ENCODE data around the gene LDLRAD2.

LDLRAD2 gene

DNA sequence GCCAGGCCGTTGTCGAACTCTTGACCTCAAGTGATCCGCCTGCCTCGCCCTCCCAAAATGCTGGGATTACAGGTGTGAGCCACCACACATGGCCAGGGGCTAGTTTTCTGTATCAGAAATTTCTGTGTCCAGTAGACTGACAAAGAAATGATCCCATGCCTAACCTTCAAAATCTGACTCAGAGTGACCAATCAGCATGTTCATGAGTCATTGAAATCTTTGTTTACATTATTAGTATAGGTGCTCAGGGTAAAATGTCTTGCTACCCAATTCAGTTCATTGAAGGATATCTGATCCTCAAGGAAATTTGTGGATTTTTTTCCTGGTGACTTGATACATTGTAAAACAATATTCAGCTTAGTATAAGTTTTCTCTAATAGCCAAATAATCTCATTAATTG, 11.0 kb upstream of the LDLRAD2 start:
- DNase-seq (ENCODE audit: low read depth in 1 of 2, low spot score in 1 of 2), result no peak
- H3K27ac ChIP-seq (replicated peaks), result no peak overlapping the region
- TF ChIP-seq GABPA (IDR thresholded peaks at IDR 0.05; ENCODE audit: low read depth) (no peak), SPI1 (IDR thresholded peaks at IDR 0.05; ENCODE audit: borderline replicate concordance, low read depth) (no peak)
- TF ChIP-seq, protein P1, sequence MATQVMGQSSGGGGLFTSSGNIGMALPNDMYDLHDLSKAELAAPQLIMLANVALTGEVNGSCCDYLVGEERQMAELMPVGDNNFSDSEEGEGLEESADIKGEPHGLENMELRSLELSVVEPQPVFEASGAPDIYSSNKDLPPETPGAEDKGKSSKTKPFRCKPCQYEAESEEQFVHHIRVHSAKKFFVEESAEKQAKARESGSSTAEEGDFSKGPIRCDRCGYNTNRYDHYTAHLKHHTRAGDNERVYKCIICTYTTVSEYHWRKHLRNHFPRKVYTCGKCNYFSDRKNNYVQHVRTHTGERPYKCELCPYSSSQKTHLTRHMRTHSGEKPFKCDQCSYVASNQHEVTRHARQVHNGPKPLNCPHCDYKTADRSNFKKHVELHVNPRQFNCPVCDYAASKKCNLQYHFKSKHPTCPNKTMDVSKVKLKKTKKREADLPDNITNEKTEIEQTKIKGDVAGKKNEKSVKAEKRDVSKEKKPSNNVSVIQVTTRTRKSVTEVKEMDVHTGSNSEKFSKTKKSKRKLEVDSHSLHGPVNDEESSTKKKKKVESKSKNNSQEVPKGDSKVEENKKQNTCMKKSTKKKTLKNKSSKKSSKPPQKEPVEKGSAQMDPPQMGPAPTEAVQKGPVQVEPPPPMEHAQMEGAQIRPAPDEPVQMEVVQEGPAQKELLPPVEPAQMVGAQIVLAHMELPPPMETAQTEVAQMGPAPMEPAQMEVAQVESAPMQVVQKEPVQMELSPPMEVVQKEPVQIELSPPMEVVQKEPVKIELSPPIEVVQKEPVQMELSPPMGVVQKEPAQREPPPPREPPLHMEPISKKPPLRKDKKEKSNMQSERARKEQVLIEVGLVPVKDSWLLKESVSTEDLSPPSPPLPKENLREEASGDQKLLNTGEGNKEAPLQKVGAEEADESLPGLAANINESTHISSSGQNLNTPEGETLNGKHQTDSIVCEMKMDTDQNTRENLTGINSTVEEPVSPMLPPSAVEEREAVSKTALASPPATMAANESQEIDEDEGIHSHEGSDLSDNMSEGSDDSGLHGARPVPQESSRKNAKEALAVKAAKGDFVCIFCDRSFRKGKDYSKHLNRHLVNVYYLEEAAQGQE (IDR thresholded peaks at IDR 0.05; ENCODE audit: insufficient replicate concordance, low read depth), result no peak
- H3K27me3 ChIP-seq (ENCODE audit: insufficient read depth, poor library complexity, severe bottlenecking), result no peaks in the 10 kb centered on the region
- no peak overlapping the region for H3K4me3 ChIP-seq (replicated peaks; ENCODE audit: insufficient read depth, low read length)

DNA sequence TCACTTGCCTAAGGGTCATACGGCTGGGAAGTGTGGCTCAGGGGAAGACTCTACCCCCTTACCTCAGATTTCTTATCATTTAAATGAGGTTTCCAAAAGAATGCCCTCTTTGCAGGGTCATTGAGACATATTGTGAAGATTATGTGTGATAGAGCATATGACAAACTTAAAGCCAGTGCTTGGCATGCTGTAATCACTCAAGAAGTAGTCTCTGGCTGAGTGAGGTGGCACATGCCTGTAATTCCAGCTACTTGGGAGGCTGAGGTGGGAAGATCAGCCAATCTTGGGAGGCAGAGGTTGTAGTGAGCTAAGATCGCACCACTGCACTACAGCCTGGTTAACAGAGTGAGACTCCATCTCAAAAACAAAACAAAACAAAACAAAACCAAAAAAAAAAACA, 7.5 kb upstream of the LDLRAD2 start:
- TF ChIP-seq GABPA (IDR thresholded peaks at IDR 0.05; ENCODE audit: low read depth), result no peak
- no peak for TF ChIP-seq POLR2AphosphoS5 (IDR thresholded peaks at IDR 0.05; ENCODE audit: low read depth)
- Histone ChIP-seq H3K27ac (replicated peaks) (no peak overlapping the region), H3K27me3 (ENCODE audit: insufficient read depth, poor library complexity, severe bottlenecking) (no peaks in the 10 kb centered on the region), H3K4me3 (replicated peaks; ENCODE audit: insufficient read depth, low read length) (no peak overlapping the region)
- DNase-seq (ENCODE audit: low read depth in 1 of 2, low spot score in 1 of 2), result no peak

DNA sequence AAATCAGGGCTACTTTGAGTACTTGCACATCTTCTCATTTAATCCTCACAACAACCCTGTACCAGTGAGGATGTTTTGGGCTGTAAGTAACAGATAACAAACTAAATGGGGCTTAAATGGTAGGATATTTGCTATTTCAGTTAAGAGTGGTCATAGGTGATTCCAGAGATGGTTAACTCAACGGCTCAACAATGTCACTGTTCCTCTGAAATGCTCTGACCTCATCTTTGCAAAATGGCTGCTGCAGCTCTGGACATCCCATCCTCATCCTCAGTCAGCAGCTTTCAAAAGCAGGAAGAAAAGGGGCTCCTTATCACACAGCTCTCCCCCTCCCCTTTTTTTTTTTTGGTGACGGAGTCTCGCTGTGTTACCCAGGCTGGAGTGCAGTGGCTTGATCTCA, 1.5 kb downstream of the LDLRAD2 start:
- Histone ChIP-seq H3K27ac (replicated peaks) (no peak overlapping the region), H3K4me3 (replicated peaks; ENCODE audit: insufficient read depth, low read length) (no peak overlapping the region), H3K27me3 (ENCODE audit: insufficient read depth, poor library complexity, severe bottlenecking) (no peaks in the 10 kb centered on the region)
- DNase-seq (ENCODE audit: low read depth in 1 of 2, low spot score in 1 of 2), result no peak
- TF ChIP-seq, protein P2, sequence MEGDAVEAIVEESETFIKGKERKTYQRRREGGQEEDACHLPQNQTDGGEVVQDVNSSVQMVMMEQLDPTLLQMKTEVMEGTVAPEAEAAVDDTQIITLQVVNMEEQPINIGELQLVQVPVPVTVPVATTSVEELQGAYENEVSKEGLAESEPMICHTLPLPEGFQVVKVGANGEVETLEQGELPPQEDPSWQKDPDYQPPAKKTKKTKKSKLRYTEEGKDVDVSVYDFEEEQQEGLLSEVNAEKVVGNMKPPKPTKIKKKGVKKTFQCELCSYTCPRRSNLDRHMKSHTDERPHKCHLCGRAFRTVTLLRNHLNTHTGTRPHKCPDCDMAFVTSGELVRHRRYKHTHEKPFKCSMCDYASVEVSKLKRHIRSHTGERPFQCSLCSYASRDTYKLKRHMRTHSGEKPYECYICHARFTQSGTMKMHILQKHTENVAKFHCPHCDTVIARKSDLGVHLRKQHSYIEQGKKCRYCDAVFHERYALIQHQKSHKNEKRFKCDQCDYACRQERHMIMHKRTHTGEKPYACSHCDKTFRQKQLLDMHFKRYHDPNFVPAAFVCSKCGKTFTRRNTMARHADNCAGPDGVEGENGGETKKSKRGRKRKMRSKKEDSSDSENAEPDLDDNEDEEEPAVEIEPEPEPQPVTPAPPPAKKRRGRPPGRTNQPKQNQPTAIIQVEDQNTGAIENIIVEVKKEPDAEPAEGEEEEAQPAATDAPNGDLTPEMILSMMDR (IDR thresholded peaks at IDR 0.05; ENCODE audit: insufficient read depth, low read length), result no peak
- TF ChIP-seq POLR2AphosphoS5 (IDR thresholded peaks at IDR 0.05; ENCODE audit: low read depth) (no peak), GABPA (IDR thresholded peaks at IDR 0.05; ENCODE audit: low read depth) (no peak), SPI1 (IDR thresholded peaks at IDR 0.05; ENCODE audit: borderline replicate concordance, low read depth) (no peak)
- TF ChIP-seq, protein P1 (IDR thresholded peaks at IDR 0.05; ENCODE audit: insufficient replicate concordance, low read depth), result no peak

DNA sequence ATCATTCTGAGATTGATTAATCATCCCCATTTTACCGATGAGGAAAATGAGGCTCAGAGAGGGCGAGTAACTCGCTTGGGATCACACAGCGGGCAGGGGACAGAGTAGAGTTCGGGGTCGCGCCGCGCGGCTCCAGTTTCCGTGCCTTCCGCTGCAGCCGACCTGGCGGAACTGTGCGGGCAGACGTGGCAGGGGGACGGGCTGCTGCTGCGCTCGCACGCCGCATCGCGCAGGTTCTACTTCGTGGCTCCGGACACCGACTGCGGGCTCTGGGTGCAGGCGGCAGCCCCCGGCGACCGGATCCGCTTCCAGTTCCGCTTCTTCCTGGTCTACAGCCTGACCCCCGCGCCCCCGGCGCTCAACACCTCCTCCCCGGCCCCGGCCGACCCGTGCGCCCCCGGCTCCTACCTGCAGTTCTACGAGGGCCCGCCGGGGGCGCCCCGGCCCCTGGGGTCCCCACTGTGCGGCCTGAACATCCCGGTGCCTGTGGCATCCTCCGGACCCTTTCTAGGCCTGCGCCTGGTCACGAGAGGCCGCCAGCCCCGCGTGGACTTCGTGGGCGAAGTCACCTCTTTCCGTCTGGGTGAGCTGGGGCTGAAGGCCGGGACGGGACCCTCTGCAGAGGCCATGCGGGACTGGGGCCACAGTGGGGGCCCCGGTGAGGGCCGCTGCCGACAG, 2.3 kb downstream of the LDLRAD2 start:
- no peaks in the 10 kb centered on the region for H3K27me3 ChIP-seq (ENCODE audit: insufficient read depth, poor library complexity, severe bottlenecking)
- H3K27ac ChIP-seq (replicated peaks), result peak overlapping the region; percentile 68; the same call in 1 of the 2 replicates
- H3K4me3 ChIP-seq (replicated peaks; ENCODE audit: insufficient read depth, low read length), result peak overlapping the region; percentile 37
- TF ChIP-seq, protein P1 (IDR thresholded peaks at IDR 0.05; ENCODE audit: insufficient replicate concordance, low read depth), result no peak
- TF ChIP-seq, protein P2 (IDR thresholded peaks at IDR 0.05; ENCODE audit: insufficient read depth, low read length), result peak; percentile 5
- DNase-seq (ENCODE audit: low read depth in 1 of 2, low spot score in 1 of 2), result peak; percentile 16 to 60
